Measurements from ENCODE around the gene RALGPS1. TPM values are rescaled to one million over a fixed set of nuclear protein-coding genes. Genes with fewer than 3 reads are reported as not detected.

The RALGPS1 gene
- total and polyA plus RNA-seq, 2 of the 13 experiments (the other 11 are each of a cell fraction or from before 2014, with no cell fraction given), result 3.7 to 6.5 TPM

GRCh38 chr9:127166651-127167524 lies 252.3 kb downstream of the RALGPS1 start:
- DNase-seq (ENCODE audit: low spot score) (no peak), ATAC-seq (no peak), FAIRE-seq (no peak)
- intact Hi-C loops (cut with micrococcal nuclease; ENCODE audit: unreplicated experiment) (no loop called here), in situ Hi-C loops (cut with HindIII; ENCODE audit: extremely low pct_ligation_motif_present, low pct_unique_long_range_greater_than_20kb) (no loop called here)
- ChIA-PET POLR2A (no interaction called here), CTCF (ENCODE audit: low intra/inter-chr PET ratio, low total read pairs) (no interaction called here)
- Histone ChIP-seq H4K20me1 (ENCODE audit: insufficient read depth, low read length) (no peaks in the 10 kb centered on the region), H3K9me3 (ENCODE audit: low read length) (no peaks in the 10 kb centered on the region), H3K27ac (ENCODE audit: extremely low read length, insufficient read depth, low read length) (no peak overlapping the region), H3K9ac (ENCODE audit: insufficient read depth, low read depth, low read length) (no peak overlapping the region), H3K36me3 (replicated peaks in 1 of 2; ENCODE audit: control insufficient read depth in 1 of 2, insufficient read depth in 2 of 2, low read length in 2 of 2) (no peaks in the 10 kb centered on the region), H3K4me3 (replicated peaks in 1 of 3; ENCODE audit: insufficient read depth in 1 of 3, low read depth in 2 of 3, low read length in 3 of 3) (no peak overlapping the region), H3K4me1 (ENCODE audit: insufficient read depth, low read length) (peaks cover 21% of the 10 kb centered on the region), H2AFZ (ENCODE audit: low read length) (no peak overlapping the region), H3K79me2 (ENCODE audit: insufficient read depth, low read length) (no peaks in the 10 kb centered on the region), H3K27me3 (ENCODE audit: control insufficient read depth in 1 of 2, insufficient read depth in 2 of 2, low read length in 2 of 2) (no peaks in the 10 kb centered on the region), H3K4me2 (ENCODE audit: low read depth, low read length) (no peak overlapping the region)
- BruUV-seq (replicated peaks), result no TSS peak
- 82% methylated on average over 12 of the region's 12 CpGs for WGBS (ENCODE audit: low lambda C conversion rate)
- TF ChIP-seq ZNF513 (CRISPR knock-in tag; conservative IDR thresholded peaks at IDR 0.05) (no peak), HDAC6 (IDR thresholded peaks at IDR 0.05; ENCODE audit: low read depth, low read length) (no peak), TFDP1 (CRISPR knock-in tag; IDR thresholded peaks at IDR 0.05; ENCODE audit: borderline replicate concordance) (no peak), ZNF782 (CRISPR knock-in tag; IDR thresholded peaks at IDR 0.05; ENCODE audit: borderline replicate concordance) (no peak), ATF5 (CRISPR knock-in tag; IDR thresholded peaks at IDR 0.05; ENCODE audit: low read depth) (no peak), SNRNP70 (IDR thresholded peaks at IDR 0.05; ENCODE audit: low read depth, low read length) (no peak), ZBTB20 (CRISPR knock-in tag; IDR thresholded peaks at IDR 0.05; ENCODE audit: borderline replicate concordance, low read depth) (no peak), HMGA1 (CRISPR knock-in tag; conservative IDR thresholded peaks at IDR 0.05) (no peak), RAD21 (CRISPR knock-in tag; IDR thresholded peaks at IDR 0.05) (no peak), PRMT3 (CRISPR knock-in tag; IDR thresholded peaks at IDR 0.05; ENCODE audit: borderline replicate concordance, low read depth) (no peak), GABPB1 (CRISPR knock-in tag; IDR thresholded peaks at IDR 0.05) (no peak), ZNF264 (CRISPR knock-in tag; IDR thresholded peaks at IDR 0.05) (no peak), HOXA5 (CRISPR knock-in tag; IDR thresholded peaks at IDR 0.05) (no peak), TBP (CRISPR knock-in tag; IDR thresholded peaks at IDR 0.05) (no peak)

Data from HepG2 (cell line).